C4-2B (cell line): ENCODE data around the gene CCSER1.

Experiments used
- ZFX ChIP-seq: fragments of 450-650 bp; IDR thresholded peaks from 2 replicates; pipeline ENCODE4 v1.6.1; 2017
- TF ChIP-seq, protein P1 (sequence below): fragments of 450-650 bp; conservative IDR thresholded peaks from 2 replicates; pipeline ENCODE4 v1.5.1; 2017; ENCODE audit warnings: mild to moderate bottlenecking

DNA sequence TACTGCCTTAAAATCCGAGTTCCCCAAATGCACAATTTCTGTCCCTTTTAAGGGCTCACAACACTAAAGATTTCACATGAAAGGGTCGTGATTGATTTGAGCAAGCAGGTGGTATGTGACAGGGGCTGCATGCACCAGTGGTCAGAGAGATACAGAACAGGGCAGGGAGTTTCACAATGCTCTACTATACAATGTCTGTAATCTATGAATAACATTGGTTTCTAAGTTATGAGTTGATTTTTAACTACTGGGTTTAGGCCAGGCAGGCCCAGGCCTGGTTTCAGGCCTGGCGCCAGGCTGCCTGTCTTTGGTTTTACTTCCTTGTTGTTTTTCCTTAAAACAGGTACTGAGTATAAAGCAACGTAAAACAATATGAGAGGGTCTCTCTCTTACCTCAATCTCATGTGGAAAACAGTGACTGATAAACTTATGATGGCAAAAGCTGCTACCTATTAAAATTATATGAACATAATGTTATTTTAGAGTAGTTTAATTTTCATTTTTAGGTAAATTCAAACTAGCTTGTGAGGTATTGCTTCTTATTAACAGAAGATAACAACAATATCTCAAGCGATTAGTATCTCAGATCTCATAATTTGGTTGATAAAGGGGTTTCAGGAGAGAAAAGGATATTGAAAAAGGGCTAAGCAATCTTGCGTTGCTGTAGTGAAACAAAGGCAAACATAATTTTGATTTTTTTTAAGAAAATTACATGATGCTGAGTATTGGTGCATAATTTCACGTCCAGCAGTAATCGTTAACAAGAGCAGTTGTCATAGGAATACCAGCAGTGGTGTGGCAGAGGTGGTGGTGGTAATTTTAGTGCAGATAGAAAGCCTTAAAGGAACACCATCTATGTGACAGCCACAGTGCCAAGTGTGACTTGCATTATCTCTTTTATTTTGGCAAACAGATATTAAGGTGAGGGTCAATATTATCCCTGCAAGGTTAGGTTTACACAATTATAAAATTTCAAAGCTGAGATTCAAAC, 1232.1 kb downstream of the CCSER1 start:
- TF ChIP-seq, protein P1, sequence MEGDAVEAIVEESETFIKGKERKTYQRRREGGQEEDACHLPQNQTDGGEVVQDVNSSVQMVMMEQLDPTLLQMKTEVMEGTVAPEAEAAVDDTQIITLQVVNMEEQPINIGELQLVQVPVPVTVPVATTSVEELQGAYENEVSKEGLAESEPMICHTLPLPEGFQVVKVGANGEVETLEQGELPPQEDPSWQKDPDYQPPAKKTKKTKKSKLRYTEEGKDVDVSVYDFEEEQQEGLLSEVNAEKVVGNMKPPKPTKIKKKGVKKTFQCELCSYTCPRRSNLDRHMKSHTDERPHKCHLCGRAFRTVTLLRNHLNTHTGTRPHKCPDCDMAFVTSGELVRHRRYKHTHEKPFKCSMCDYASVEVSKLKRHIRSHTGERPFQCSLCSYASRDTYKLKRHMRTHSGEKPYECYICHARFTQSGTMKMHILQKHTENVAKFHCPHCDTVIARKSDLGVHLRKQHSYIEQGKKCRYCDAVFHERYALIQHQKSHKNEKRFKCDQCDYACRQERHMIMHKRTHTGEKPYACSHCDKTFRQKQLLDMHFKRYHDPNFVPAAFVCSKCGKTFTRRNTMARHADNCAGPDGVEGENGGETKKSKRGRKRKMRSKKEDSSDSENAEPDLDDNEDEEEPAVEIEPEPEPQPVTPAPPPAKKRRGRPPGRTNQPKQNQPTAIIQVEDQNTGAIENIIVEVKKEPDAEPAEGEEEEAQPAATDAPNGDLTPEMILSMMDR = no peak
- TF ChIP-seq ZFX = no peak
